GM15510 (cell line): ENCODE results near the gene MEGF8.

Experiments
- POLR2A ChIP-seq: IDR thresholded peaks from 3 replicates; pipeline ENCODE4 v1.6.1; 2011; ENCODE audit warnings: borderline replicate concordance; ENCODE audit not compliant: insufficient read length; ENCODE audit errors: extremely low read depth

MEGF8 gene

GRCh38 chr19:42369433-42370067, 44.1 kb downstream of the MEGF8 start:
- no peak for TF ChIP-seq POLR2A

DNA sequence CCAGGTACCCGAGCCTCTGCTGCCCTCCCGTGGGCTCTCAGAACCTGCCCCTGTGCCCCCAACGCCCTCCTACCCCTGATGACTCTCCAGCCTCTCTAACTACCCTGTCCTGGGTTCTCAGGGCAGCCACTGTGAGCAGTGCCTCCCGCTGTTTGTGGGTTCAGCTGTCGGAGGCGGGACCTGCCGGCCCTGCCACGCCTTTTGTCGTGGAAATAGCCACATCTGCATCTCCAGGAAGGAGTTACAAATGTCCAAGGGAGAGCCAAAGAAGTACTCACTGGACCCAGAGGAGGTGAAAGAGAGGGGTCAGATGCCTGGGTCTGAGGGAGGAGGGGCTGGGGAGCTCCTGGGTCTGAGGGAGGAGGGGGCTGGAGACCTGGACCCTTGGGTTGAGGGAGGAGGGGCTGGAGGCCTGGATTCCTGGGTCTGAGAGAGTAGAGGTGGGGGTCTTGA, 44.7 kb downstream of the MEGF8 start:
- no peak for TF ChIP-seq POLR2A

DNA sequence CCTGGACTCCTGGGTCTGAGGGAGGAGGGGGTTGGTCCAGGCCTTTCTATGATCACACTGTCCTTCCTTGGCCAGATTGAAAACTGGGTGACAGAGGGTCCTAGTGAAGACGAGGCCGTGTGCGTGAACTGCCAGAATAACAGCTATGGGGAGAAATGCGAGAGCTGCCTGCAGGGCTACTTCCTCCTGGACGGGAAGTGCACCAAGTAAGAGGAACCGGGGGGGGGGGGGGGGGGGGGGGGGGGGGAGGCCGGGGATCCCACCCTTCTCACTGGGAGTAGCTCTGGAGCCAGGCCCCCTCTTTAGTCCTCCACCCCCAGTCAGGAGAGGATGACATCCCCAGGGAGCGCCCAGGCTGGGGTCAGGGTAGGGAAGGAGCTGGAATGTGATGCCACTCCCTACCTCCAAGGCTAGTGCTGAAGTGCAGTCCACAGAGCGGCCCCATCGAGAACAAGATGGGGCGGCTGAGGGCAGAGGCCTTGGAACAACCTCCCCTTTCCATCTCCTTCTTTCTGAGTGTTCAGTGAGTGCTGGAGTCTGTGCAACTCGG, 45.3 kb downstream of the MEGF8 start:
- no peak for TF ChIP-seq POLR2A

DNA sequence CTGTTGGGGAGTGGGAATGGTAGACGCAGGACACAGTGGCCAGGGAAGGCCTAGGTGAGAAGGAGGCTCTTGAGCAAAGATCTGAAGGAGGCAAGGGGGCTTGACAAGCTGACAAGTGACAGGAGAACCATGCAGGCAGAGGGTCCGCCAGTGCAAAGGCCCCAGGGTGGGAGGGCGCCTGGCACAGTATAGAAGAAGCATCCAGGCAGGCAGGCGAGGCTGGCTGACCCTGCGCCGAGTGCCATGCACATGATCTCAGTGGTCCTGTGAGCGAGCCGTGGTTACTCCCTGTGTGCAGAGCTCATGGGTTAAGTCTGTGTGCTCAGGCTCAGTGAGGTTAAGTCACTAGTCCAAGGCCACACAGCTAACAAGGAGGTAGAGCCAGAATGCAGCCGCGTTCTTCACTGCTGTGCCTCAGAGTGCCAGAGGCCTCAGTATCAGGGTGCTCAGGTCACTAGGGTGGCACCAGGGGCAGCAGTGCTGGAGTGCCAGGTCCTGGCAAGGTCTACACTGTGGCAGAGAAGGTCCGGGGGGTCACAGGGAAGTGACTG, 49.5 kb downstream of the MEGF8 start:
- TF ChIP-seq POLR2A = no peak

DNA sequence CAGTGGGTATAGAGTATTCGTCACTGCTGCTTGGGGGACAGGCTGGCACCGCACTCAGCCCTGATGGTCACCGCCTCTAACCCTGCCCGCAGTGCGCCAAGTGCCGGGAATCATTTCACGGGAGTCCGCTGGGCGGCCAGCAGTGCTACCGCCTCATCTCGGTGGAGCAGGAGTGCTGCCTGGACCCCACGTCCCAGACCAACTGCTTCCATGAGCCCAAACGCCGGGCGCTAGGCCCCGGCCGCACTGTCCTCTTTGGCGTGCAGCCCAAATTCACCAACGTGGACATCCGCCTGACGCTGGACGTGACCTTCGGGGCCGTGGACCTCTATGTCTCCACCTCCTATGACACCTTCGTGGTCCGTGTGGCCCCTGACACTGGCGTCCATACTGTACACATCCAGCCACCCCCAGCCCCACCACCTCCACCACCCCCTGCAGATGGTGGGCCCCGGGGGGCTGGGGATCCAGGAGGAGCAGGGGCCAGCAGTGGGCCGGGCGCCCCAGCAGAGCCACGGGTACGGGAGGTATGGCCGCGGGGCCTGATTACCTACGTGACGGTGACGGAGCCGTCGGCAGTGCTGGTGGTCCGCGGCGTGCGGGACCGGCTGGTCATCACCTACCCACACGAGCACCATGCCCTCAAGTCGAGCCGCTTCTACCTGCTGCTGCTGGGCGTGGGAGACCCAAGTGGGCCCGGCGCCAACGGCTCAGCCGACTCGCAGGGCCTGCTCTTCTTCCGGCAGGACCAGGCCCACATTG, 50.2 kb downstream of the MEGF8 start:
- no peak for TF ChIP-seq POLR2A

DNA sequence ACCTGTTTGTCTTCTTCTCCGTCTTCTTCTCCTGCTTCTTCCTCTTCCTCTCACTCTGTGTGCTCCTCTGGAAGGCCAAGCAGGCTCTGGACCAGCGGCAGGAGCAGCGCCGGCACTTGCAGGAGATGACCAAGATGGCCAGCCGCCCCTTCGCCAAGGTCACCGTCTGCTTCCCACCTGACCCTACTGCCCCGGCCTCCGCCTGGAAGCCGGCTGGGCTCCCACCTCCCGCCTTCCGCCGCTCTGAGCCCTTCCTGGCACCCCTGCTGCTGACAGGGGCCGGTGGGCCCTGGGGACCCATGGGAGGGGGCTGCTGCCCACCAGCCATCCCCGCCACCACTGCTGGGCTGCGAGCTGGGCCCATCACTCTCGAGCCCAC, 50.7 kb downstream of the MEGF8 start:
- no peak for TF ChIP-seq POLR2A

DNA sequence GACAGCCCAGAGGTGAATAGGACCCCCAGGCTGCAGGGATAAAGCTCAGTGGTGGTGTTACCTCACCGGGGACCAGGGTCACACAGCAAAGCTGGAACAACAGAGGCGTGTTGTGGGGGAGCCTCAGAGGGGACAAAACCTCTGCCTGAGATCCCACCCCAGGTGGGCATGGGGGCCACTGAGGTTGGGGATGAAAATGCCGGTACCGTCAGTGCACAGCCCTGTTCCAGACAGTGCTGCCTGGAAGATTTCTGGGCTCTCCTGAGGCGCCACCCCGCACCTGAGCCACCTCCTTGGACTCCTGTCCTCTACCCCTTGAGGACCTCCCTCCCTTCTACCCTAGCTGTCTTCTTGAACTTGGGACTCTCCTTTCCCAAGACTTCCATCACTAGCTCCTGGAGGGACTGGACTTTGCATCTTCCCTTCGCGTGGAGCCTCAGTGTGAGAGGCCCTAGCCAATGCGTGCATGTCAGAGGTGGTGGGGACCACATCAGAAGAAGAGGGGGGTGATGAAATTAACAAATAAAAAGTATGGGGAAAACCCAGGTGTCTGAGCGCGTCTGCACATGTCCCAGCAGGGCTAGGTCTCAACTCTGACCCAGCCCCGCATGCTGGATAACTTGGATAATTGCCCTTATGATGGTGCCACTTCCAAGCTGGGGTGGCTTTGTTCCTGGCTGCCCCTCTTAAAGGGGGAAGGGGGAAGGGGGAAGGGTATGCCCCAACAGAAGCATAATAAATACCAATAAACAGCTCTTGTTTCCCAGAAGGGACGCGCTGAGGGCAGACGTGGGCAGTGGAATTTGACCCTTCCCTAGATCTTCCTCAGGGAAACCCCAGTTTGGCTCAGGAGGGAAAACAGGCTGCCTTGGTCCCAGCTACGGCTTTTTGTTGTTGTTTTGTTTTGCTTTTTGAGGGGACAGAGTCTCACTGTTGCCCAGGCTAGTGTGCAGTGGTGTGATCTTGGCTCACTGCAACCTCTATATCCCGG, 53.1 kb downstream of the MEGF8 start:
- TF ChIP-seq POLR2A = no peak

GRCh38 chr19:42380155-42380554, 54.7 kb downstream of the MEGF8 start:
- no peak for TF ChIP-seq POLR2A

DNA sequence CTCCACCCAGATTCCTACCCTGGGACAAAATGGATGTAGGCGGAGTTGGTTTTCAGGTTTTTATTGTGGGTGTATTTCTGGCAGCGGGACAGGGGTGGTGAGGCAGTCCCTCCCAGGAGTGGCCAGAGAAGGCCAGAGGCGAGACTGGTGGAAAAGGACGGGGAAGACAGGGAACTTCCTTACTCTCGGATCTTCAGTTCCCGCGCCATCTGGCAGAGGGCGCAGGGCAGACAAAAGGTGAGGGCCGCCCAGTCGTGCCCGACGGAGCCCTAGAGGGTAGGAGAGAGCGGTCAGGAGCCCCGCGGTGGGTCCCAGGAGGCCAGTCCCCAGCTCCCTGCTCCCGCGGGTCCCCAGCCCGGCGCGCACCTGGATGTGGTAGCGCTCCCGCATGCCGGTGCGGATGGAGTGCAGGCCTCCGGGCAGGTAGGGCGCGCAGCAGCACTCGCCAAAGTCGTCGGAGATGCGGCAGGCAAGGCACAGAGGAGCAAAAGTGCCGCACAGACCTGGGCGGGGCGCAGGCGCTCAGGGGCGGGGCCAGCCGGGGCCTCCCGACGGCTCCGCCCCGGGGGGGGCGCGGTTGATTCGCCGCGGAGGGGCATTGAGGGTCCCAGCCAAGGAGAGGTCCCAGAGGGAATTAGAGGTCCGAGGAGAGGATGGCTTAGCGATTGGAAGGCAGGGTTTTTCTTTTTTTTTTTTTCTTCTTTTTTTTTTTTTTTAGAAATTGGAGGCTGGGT, 61.7 kb downstream of the MEGF8 start:
- TF ChIP-seq POLR2A = no peak

- TF ChIP-seq POLR2A = no peak
These were observed 63.5 kb downstream of the MEGF8 start for GRCh38 chr19:42388851-42389489.

DNA sequence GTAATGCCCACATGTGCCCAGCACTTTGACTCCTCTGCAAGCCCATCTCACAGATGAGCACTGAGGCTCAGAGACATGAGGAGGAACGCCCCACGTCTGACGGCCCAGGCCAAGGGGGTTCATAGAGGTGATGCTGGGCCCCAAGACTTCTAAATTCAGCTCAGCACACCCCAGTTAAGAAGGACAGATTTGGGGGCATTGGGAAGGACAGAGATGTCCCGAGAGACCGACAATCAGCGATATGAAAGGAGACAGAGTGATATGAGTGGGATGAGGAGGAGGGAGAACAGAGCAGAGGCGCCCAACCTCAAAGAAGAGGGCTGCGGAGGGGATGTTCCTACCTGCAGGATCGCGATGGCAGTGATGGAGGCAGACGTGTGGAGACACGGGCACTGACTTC, 64.5 kb downstream of the MEGF8 start, which contains the start of gene CNFN:
Gene CNFN, minus strand, starts transcription at position 399 of the 400 bp plus-strand sequence. CDS start 1,260 bp downstream, outside the sequence.
- TF ChIP-seq POLR2A = no peak

- TF ChIP-seq POLR2A = no peak
These were observed 66.7 kb downstream of the MEGF8 start for GRCh38 chr19:42392165-42392564.

GRCh38 chr19:42394751-42395150, 69.3 kb downstream of the MEGF8 start:
- no peak for TF ChIP-seq POLR2A
